Measurements from ENCODE around the gene NFATC3.

GRCh38 chr16:68228652-68229051 is 143.5 kb downstream of the NFATC3 start:
- no peak for TF ChIP-seq MAX (IDR thresholded peaks at IDR 0.05)
- TF ChIP-seq CTCF (IDR thresholded peaks at IDR 0.05; ENCODE audit: low read depth, low read length, missing input control) = no peak
- TF ChIP-seq RXRA (IDR thresholded peaks at IDR 0.05) = no peak
- TF ChIP-seq, protein P1, sequence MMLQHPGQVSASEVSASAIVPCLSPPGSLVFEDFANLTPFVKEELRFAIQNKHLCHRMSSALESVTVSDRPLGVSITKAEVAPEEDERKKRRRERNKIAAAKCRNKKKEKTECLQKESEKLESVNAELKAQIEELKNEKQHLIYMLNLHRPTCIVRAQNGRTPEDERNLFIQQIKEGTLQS (IDR thresholded peaks at IDR 0.05) = no peak
- no peak for TF ChIP-seq REST (IDR thresholded peaks at IDR 0.05)
- no peak for TF ChIP-seq TAF1 (conservative IDR thresholded peaks at IDR 0.05)
- TF ChIP-seq YY1 (IDR thresholded peaks at IDR 0.05) = no peak
- no peak for TF ChIP-seq SP1 (IDR thresholded peaks at IDR 0.05)
- no peak for TF ChIP-seq FOXA2 (IDR thresholded peaks at IDR 0.05)

Measured in liver (tissue), 3 donors.